H1 (cell line): ENCODE data around the gene SLC38A8. TPM values are rescaled to one million over a fixed set of nuclear protein-coding genes. Genes with fewer than 3 reads are reported as not detected.

ENCODE experiments used
- MAFK ChIP-seq: IDR thresholded peaks from 2 replicates; pipeline ENCODE4 v1.6.1; 2012; ENCODE audit warnings: low read depth, mild to moderate bottlenecking, improper control_type of control experiment, low read length
- SAP30 ChIP-seq: fragments of 300-600 bp; sonication (generic); IDR thresholded peaks from 2 replicates; pipeline ENCODE4 v1.7.1; 2012; ENCODE audit warnings: low read length, moderate library complexity, mild to moderate bottlenecking, inconsistent platforms; ENCODE audit not compliant: insufficient read depth, insufficient replicate concordance
- SUZ12 ChIP-seq: fragments of 200-600 bp; sonication (generic); IDR thresholded peaks from 2 replicates; pipeline ENCODE4 v1.6.1; 2012; ENCODE audit warnings: mild to moderate bottlenecking, inconsistent platforms, low read length, moderate library complexity, mixed read lengths
- polyA plus RNA-seq, 7 experiments: library from polyadenylated mRNA; depleted of rRNA in 3 of 7; stranded (reverse) in 5 of 7; unstranded in 2 of 7; fragments of >200 nt in 5 of 7; fragments of 200-250 nt in 2 of 7; gene quantifications; 1 replicate in 5 of 7; 2 replicates in 1 of 7; 4 replicates in 1 of 7; pipeline versions ENCODE4 v1.2.1 to v1.2.3, GENCODE V29; 2011 to 2013; ENCODE audit warnings: missing spikeins in 2 of 7, mixed read lengths in 2 of 7
- total RNA-seq: library from RNA; stranded (reverse); fragmentation: NEBNext Ultra II Directional; extraction: Animal tissue kit (Norgen Biotek cat#: 25700); gene quantifications from 2 replicates; pipeline ENCODE4 v1.2.1, GENCODE V29; 2021

SLC38A8 gene
- total and polyA plus RNA-seq, 2 of the 8 experiments (the other 6 are each of a cell fraction or from before 2014, with no cell fraction given): 0.08 TPM; not detected in 1

DNA sequence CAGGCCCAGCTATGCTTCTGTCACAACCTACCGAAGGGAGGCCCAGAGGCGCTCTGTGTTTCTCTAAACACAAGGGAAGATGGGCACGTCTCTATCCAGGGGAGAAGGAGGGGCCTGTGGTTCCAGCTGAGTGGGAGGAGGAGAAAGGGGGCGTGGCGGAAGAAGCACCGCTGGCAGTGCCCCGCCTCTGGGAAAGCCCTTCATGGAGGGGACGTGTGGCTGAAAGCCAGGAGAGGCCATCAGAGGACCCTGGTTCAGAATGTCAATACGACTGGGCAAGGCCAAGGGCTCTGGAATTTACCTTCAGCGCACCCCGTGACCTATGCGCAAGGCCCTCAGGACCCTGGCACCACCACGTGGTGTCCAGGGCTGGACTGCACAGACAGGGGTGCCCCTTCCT lies 12.3 kb upstream of the SLC38A8 start (continued):
- no peak for TF ChIP-seq MAFK
- TF ChIP-seq SUZ12: no peak
- TF ChIP-seq SAP30: no peak
